ENCODE data around the gene TMED8.

DNA sequence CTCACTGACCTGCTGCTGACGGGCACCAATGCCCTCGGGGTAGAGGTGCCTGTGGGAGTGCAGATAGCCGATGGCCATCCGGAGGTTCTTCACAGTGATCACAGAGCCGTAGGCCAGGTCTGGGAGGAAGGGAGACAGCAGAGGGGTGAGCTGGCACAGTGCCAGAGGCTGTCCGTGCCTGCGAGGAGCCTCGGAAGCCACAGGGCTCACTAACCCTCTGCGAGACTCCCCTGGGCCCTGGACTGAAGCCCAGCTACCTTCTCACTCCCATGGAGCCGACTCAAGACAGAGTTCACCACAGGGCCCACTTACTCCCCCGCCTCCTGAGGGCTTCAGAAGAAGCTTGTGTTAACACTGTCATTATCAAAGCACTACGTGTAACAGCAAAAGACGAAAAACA is 80.7 kb downstream of the TMED8 start:
- TF ChIP-seq, protein P1, sequence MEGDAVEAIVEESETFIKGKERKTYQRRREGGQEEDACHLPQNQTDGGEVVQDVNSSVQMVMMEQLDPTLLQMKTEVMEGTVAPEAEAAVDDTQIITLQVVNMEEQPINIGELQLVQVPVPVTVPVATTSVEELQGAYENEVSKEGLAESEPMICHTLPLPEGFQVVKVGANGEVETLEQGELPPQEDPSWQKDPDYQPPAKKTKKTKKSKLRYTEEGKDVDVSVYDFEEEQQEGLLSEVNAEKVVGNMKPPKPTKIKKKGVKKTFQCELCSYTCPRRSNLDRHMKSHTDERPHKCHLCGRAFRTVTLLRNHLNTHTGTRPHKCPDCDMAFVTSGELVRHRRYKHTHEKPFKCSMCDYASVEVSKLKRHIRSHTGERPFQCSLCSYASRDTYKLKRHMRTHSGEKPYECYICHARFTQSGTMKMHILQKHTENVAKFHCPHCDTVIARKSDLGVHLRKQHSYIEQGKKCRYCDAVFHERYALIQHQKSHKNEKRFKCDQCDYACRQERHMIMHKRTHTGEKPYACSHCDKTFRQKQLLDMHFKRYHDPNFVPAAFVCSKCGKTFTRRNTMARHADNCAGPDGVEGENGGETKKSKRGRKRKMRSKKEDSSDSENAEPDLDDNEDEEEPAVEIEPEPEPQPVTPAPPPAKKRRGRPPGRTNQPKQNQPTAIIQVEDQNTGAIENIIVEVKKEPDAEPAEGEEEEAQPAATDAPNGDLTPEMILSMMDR (conservative IDR thresholded peaks at IDR 0.05; ENCODE audit: low read depth, low read length) = no peak
- no peak for TF ChIP-seq EZH2 (IDR thresholded peaks at IDR 0.05; ENCODE audit: borderline replicate concordance, low read depth, low read length, poor library complexity, severe bottlenecking)
